PC-9 (cell line): ENCODE measurements around the gene IL2RG. TPM values are rescaled to one million over a fixed set of nuclear protein-coding genes. Genes with fewer than 3 reads are reported as not detected.

Experiments used
- BruUV-seq: library from RNA; stranded (reverse); fragments of 400-500 nt; replicated peaks from 2 replicates; lab custom pipeline; 2021; lab: Mats Ljungman, UMichigan
- CTCF ChIA-PET: fragments of 300-600 bp; sonication (Branson Sonifier 250); formaldehyde crosslinking; loops from one replicate; lab custom pipeline; 2022; ENCODE audit warnings: antibody characterized with exemption; lab: Charles Lee
- POLR2A ChIA-PET: fragments of 300-600 bp; sonication (Branson Sonifier 250); formaldehyde crosslinking; loops from one replicate; lab custom pipeline; 2022; ENCODE audit warnings: antibody characterized with exemption; ENCODE audit not compliant: unreplicated experiment; lab: Charles Lee
- DNase-seq, 2 experiments: peaks; one replicate each; pipeline versions ENCODE4 v3.0.0 to v3.0.0-alpha.2; 2015 to 2022; ENCODE audit warnings: mixed read lengths in 1 of 2
- H2AFZ ChIP-seq: fragments of 200-600 bp; sonication (generic); 2 replicates; pipeline ENCODE4 v1.8.1; 2017; ENCODE audit warnings: antibody characterized with exemption
- H3F3A ChIP-seq: fragments of 200-600 bp; sonication (generic); 2 replicates; pipeline ENCODE4 v1.8.1; 2017; ENCODE audit warnings: antibody characterized with exemption, mild to moderate bottlenecking, low read depth; ENCODE audit not compliant: insufficient read depth
- H3K27ac ChIP-seq: fragments of 200-600 bp; sonication (generic); 2 replicates; pipeline ENCODE4 v1.6.1; 2016; ENCODE audit warnings: mixed run types
- H3K27me3 ChIP-seq: fragments of 200-600 bp; sonication (generic); 2 replicates; pipeline ENCODE4 v1.6.1; 2016; ENCODE audit warnings: low read depth, mixed run types; ENCODE audit not compliant: insufficient read depth
- H3K36me3 ChIP-seq: fragments of 200-600 bp; sonication (generic); 2 replicates; pipeline ENCODE4 v1.6.1; 2016; ENCODE audit warnings: low read depth, mixed run types
- H3K4me1 ChIP-seq: fragments of 200-600 bp; sonication (generic); replicated peaks from 2 replicates; pipeline ENCODE4 v1.6.1; 2016; ENCODE audit warnings: mixed run types; ENCODE audit not compliant: insufficient read depth
- H3K4me2 ChIP-seq: fragments of 200-600 bp; sonication (generic); 2 replicates; pipeline ENCODE4 v1.6.1; 2017; ENCODE audit warnings: mixed run types
- H3K4me3 ChIP-seq: fragments of 200-600 bp; sonication (generic); 2 replicates; pipeline ENCODE4 v1.6.1; 2016; ENCODE audit warnings: mixed run types
- H3K79me2 ChIP-seq: fragments of 200-600 bp; sonication (generic); 2 replicates; pipeline ENCODE4 v1.6.1; 2017; ENCODE audit warnings: low read depth, mixed run types
- H3K9me2 ChIP-seq: fragments of 200-600 bp; sonication (generic); 2 replicates; pipeline ENCODE4 v1.8.1; 2017; ENCODE audit warnings: mild to moderate bottlenecking; ENCODE audit not compliant: insufficient read depth
- H3K9me3 ChIP-seq: fragments of 200-600 bp; sonication (generic); 2 replicates; pipeline ENCODE4 v1.8.1; 2016; ENCODE audit warnings: low read depth; ENCODE audit not compliant: insufficient read depth
- H4K20me1 ChIP-seq: fragments of 200-600 bp; sonication (generic); 2 replicates; pipeline ENCODE4 v1.8.1; 2017; ENCODE audit not compliant: insufficient read depth
- EZH2 ChIP-seq: fragments of 200-600 bp; sonication (generic); IDR thresholded peaks from 2 replicates; pipeline ENCODE4 v1.8.0; 2017; ENCODE audit warnings: antibody characterized with exemption, low read depth
- intact Hi-C: fragments of 100-400 bp; cut with micrococcal nuclease; formaldehyde crosslinking; loops from one replicate; pipeline ENCODE4 v1.10.0; 2022; ENCODE audit not compliant: unreplicated experiment
- total RNA-seq: library from RNA; stranded (reverse); gene quantifications from 2 replicates; pipeline ENCODE4 v1.2.3, GENCODE V29; 2021
- TF ChIP-seq, protein P1 (sequence below): fragments of 200-600 bp; sonication (generic); conservative IDR thresholded peaks from 2 replicates; pipeline ENCODE4 v1.6.1; 2017; ENCODE audit warnings: mixed run types, antibody characterized with exemption, mild to moderate bottlenecking, moderate library complexity

The IL2RG gene
- total RNA-seq, 1 experiment from 2014 or later: not detected

DNA sequence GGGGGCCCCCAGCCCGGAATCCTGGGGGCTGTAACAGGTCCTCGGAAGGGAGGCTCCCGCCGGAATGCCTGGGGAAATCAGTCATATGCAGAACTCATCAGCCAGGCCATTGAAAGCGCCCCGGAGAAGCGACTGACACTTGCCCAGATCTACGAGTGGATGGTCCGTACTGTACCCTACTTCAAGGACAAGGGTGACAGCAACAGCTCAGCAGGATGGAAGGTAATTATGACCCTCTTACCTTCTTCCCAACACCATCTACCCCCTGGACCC, 14.7 kb downstream of the IL2RG start:
- Histone ChIP-seq H3K27ac (no peak overlapping the region), H2AFZ (peak overlapping the region; percentile 90), H3K79me2 (no peaks in the 10 kb centered on the region), H3F3A (no peaks in the 10 kb centered on the region), H3K9me2 (no peaks in the 10 kb centered on the region), H3K4me2 (peak overlapping the region; percentile 95), H3K4me1 (no peaks in the 10 kb centered on the region), H3K4me3 (peak overlapping the region; percentile 68), H3K36me3 (no peaks in the 10 kb centered on the region), H4K20me1 (no peaks in the 10 kb centered on the region), H3K9me3 (no peaks in the 10 kb centered on the region), H3K27me3 (no peaks in the 10 kb centered on the region)
- ChIA-PET CTCF (no interaction called here), POLR2A (no interaction called here)
- DNase-seq: no peak
- BruUV-seq: no TSS peak
- intact Hi-C loops: no loop called here
- TF ChIP-seq, protein P1, sequence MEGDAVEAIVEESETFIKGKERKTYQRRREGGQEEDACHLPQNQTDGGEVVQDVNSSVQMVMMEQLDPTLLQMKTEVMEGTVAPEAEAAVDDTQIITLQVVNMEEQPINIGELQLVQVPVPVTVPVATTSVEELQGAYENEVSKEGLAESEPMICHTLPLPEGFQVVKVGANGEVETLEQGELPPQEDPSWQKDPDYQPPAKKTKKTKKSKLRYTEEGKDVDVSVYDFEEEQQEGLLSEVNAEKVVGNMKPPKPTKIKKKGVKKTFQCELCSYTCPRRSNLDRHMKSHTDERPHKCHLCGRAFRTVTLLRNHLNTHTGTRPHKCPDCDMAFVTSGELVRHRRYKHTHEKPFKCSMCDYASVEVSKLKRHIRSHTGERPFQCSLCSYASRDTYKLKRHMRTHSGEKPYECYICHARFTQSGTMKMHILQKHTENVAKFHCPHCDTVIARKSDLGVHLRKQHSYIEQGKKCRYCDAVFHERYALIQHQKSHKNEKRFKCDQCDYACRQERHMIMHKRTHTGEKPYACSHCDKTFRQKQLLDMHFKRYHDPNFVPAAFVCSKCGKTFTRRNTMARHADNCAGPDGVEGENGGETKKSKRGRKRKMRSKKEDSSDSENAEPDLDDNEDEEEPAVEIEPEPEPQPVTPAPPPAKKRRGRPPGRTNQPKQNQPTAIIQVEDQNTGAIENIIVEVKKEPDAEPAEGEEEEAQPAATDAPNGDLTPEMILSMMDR: no peak
- no peak for TF ChIP-seq EZH2

DNA sequence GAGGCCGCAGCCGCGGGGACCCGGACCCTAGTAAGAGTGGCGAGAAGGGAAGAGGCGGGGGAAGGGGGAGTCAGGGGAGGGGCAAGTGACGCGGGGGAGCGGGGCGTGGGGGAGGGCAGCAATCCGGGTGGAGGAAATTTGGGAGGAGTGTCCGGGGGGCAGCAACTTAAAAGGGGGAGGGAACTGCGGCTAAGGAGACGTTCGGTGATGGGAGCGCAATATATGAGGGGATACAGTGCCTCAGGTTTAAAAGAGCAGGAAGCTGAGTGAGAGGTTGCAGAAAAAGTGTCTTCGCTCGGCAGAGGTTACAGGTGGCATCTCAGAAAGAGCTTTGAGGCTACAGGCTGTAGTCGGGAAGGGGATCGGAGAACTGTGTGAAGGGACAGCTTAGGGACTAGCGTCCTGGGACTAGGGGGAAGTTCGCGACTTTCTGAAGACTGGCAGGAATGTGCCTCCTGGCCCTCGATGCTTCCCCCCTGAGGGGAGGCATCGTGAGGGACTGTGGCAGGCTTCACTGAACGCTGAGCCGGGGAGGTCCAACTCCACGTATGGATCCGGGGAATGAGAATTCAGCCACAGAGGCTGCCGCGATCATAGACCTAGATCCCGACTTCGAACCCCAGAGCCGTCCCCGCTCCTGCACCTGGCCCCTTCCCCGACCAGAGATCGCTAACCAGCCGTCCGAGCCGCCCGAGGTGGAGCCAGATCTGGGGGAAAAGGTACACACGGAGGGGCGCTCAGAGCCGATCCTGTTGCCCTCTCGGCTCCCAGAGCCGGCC, 15.2 kb downstream of the IL2RG start:
- Histone ChIP-seq H3K4me2 (peak overlapping the region; percentile 95), H3K4me3 (peak overlapping the region; percentile 68), H3F3A (no peaks in the 10 kb centered on the region), H2AFZ (peak overlapping the region; percentile 90), H3K27me3 (no peaks in the 10 kb centered on the region), H3K79me2 (no peaks in the 10 kb centered on the region), H3K27ac (no peak overlapping the region), H4K20me1 (no peaks in the 10 kb centered on the region), H3K9me2 (no peaks in the 10 kb centered on the region), H3K9me3 (no peaks in the 10 kb centered on the region), H3K36me3 (no peaks in the 10 kb centered on the region), H3K4me1 (no peaks in the 10 kb centered on the region)
- TF ChIP-seq, protein P1: no peak
- no peak for TF ChIP-seq EZH2
- TSS peak; percentile 72 for BruUV-seq
- CTCF ChIA-PET: no interaction called here
- DNase-seq: peak in 1 of 2 experiments; percentile 14
- intact Hi-C loops: no loop called here
- POLR2A ChIA-PET: no interaction called here

DNA sequence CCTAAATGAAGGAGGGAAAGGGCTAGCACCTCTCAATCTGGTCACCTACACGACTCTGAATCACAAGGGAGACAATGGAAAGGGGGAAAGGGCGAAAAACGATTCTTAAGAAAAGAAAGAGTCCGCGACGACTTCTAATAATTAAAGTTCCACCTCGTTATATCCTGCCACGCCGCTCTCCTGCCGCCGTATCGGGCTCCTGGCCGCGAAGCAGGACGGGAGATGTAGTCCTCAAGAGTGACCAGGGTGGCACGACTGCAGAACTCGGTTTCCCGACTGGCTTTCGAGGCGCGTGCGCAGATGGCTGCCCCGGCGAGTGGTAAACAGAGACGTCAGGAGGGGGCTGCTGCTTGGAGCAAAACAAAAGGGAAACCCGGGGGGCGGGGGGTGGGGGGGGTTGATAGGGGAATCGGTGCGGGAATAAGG, 15.8 kb downstream of the IL2RG start, which contains the start of gene FOXO4:
Gene FOXO4 (plus strand): TSS at position 297 of the 426 bp plus-strand sequence. CDS start 678 bp downstream, outside the sequence.
- POLR2A ChIA-PET: no interaction called here
- no peak within 1 kb of the TSS for H3K27ac ChIP-seq

More for the DNA sequence above, 15.8 kb downstream of the IL2RG start, which contains the start of gene FOXO4:
- CTCF ChIA-PET: no interaction called here
- Histone ChIP-seq H3K4me3 (peak within 1 kb of the TSS; percentile 68), H3F3A (no peaks in the 10 kb centered on the region), H3K4me2 (peak within 1 kb of the TSS; percentile 95), H3K27me3 (no peaks in the 10 kb centered on the region), H2AFZ (peak within 1 kb of the TSS; percentile 96), H3K4me1 (no peaks in the 10 kb centered on the region), H4K20me1 (no peaks in the 10 kb centered on the region), H3K36me3 (no peaks in the 10 kb centered on the region), H3K79me2 (no peaks in the 10 kb centered on the region), H3K9me3 (no peaks in the 10 kb centered on the region), H3K9me2 (no peaks in the 10 kb centered on the region)
- DNase-seq: peak; percentile 73 to 85
- TF ChIP-seq, protein P1: no peak
- no peak for TF ChIP-seq EZH2
- no TSS peak for BruUV-seq
- intact Hi-C loops: no loop called here
